Astrocyte of the spinal cord (primary cell): ENCODE data around the gene GAK.

Experiments used
- DNase-seq: peaks from one replicate; pipeline ENCODE4 v3.0.0; 2011; ENCODE audit warnings: low read depth, low spot score
- H3K4me3 ChIP-seq: 2 replicates; pipeline ENCODE4 v1.5.1; 2011; ENCODE audit warnings: low read depth, mild to moderate bottlenecking, low read length, moderate library complexity
- CTCF ChIP-seq: IDR thresholded peaks from 2 replicates; pipeline ENCODE4 v1.5.1; 2012; ENCODE audit warnings: low read depth, mild to moderate bottlenecking, low read length, inconsistent platforms
- in situ Hi-C: cut with HindIII; loops from 2 replicates; pipeline ENCODE4 v1.10.0; 2017; ENCODE audit warnings: low sequenced_read_pairs

GAK gene

GRCh38 chr4:971666-972500, 39.8 kb upstream of the GAK start:
- no peak for DNase-seq
- in situ Hi-C loops, result no loop called here
- no peak for TF ChIP-seq CTCF
- peak overlapping the region; percentile 53 for H3K4me3 ChIP-seq

GRCh38 chr4:970854-971520, 38.9 kb upstream of the GAK start:
- no peak for TF ChIP-seq CTCF
- in situ Hi-C loops, result no loop called here
- DNase-seq, result no peak
- H3K4me3 ChIP-seq, result no peak overlapping the region

- in situ Hi-C loops, result no loop called here
- no peak for TF ChIP-seq CTCF
- H3K4me3 ChIP-seq, result no peak overlapping the region
- DNase-seq, result no peak
These were observed 38.1 kb upstream of the GAK start for GRCh38 chr4:970046-970745.

- DNase-seq, result no peak
- no peak for TF ChIP-seq CTCF
- H3K4me3 ChIP-seq, result no peak overlapping the region
- in situ Hi-C loops, result no loop called here
These were observed 36.7 kb upstream of the GAK start for GRCh38 chr4:968621-969394.

- TF ChIP-seq CTCF, result no peak
- no peak overlapping the region for H3K4me3 ChIP-seq
- no peak for DNase-seq
- in situ Hi-C loops, result no loop called here
These were observed 36.1 kb upstream of the GAK start for GRCh38 chr4:968221-968620.
